Middle frontal gyrus (tissue), 1 donor: ENCODE measurements around the gene CCDC158.
"Not testable (repeated sequence)": the region's sequence is repeated elsewhere in the genome, so short reads cannot be mapped to it uniquely, and the experiment has no call there.

Source experiments
- DNase-seq: peaks from one replicate; pipeline ENCODE4 v3.0.0-alpha.2; 2015; ENCODE audit warnings: low spot score; ENCODE audit errors: extremely low spot score

The CCDC158 gene

GRCh38 chr4:76430519-76431388 lies 9.8 kb upstream of the CCDC158 start:
- DNase-seq, result peak; percentile 38

- DNase-seq, result no peak
Measured at GRCh38 chr4:76429636-76430035, 8.7 kb upstream of the CCDC158 start.

- DNase-seq, result no peak
Measured at GRCh38 chr4:76426272-76426671, 5.3 kb upstream of the CCDC158 start.

- not testable (repeated sequence) for DNase-seq
Measured at GRCh38 chr4:76423159-76423558, 2.2 kb upstream of the CCDC158 start.

GRCh38 chr4:76420188-76420761 lies 666 bp downstream of the CCDC158 start:
- DNase-seq, result no peak

- no peak for DNase-seq
Measured at GRCh38 chr4:76410636-76411035, 10.3 kb downstream of the CCDC158 start.

- DNase-seq, result no peak
Measured at GRCh38 chr4:76407440-76408119, 13.4 kb downstream of the CCDC158 start.

GRCh38 chr4:76406081-76406480 lies 14.9 kb downstream of the CCDC158 start:
- no peak for DNase-seq

- no peak for DNase-seq
Measured at GRCh38 chr4:76401654-76402053, 19.3 kb downstream of the CCDC158 start.

GRCh38 chr4:76388160-76388908 lies 32.6 kb downstream of the CCDC158 start:
- no peak for DNase-seq

GRCh38 chr4:76386566-76387305 lies 34.2 kb downstream of the CCDC158 start:
- DNase-seq, result no peak

- no peak for DNase-seq
Measured at GRCh38 chr4:76385974-76386373, 35.0 kb downstream of the CCDC158 start.

- DNase-seq, result no peak
Measured at GRCh38 chr4:76384052-76384451, 36.9 kb downstream of the CCDC158 start.

- DNase-seq, result no peak
Measured at GRCh38 chr4:76383001-76383400, 37.9 kb downstream of the CCDC158 start.

- no peak for DNase-seq
Measured at GRCh38 chr4:76381986-76382385, 39.0 kb downstream of the CCDC158 start.

GRCh38 chr4:76380561-76380960 lies 40.4 kb downstream of the CCDC158 start:
- DNase-seq, result no peak

GRCh38 chr4:76377911-76378310 lies 43.0 kb downstream of the CCDC158 start:
- no peak for DNase-seq

GRCh38 chr4:76377481-76377901 lies 43.5 kb downstream of the CCDC158 start:
- no peak for DNase-seq

- DNase-seq, result no peak
Measured at GRCh38 chr4:76376534-76376933, 44.4 kb downstream of the CCDC158 start.

- no peak for DNase-seq
Measured at GRCh38 chr4:76375703-76376102, 45.2 kb downstream of the CCDC158 start.

GRCh38 chr4:76374798-76375197 lies 46.1 kb downstream of the CCDC158 start:
- no peak for DNase-seq
